ENCODE measurements around the gene KCNC1.

DNA sequence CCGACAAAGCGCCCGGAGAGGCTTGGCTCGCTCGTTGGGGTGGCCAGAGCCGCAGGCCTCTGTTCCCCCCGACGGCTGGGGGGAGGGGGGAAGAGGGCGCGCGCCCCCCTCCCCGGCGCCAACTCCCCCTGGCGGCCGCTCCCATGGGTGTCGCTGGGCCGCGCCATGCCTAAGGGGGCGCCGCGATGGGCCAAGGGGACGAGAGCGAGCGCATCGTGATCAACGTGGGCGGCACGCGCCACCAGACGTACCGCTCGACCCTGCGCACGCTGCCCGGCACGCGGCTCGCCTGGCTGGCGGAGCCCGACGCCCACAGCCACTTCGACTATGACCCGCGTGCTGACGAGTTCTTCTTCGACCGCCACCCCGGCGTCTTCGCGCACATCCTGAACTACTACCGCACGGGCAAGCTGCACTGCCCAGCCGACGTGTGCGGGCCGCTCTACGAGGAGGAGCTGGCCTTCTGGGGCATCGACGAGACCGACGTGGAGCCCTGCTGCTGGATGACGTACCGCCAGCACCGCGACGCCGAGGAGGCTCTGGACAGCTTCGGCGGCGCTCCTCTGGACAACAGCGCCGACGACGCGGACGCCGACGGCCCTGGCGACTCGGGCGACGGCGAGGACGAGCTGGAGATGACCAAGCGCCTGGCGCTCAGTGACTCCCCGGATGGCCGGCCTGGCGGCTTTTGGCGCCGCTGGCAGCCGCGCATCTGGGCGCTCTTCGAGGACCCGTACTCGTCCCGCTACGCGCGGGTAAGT is 1.4 kb downstream of the KCNC1 start:
- TF ChIP-seq GATA3 (IDR thresholded peaks at IDR 0.05; ENCODE audit: low read depth, low read length) (no peak), GATA2 (IDR thresholded peaks at IDR 0.05; ENCODE audit: low read depth, low read length) (no peak)

Measured in SH-SY5Y (cell line).